HEK293 (cell line): ENCODE data around the gene PAX4.

ENCODE experiments used
- CTCF ChIP-seq: fragments of 450-650 bp; formaldehyde crosslinking; IDR thresholded peaks from 2 replicates; pipeline ENCODE4 v1.5.1; 2016; ENCODE audit warnings: missing biosample characterization, missing genetic modification characterization
- GFI1B ChIP-seq: fragments of 450-650 bp; formaldehyde crosslinking; IDR thresholded peaks from 2 replicates; pipeline ENCODE4 v1.5.1; 2016; ENCODE audit warnings: missing biosample characterization, missing genetic modification characterization
- KLF16 ChIP-seq: fragments of 450-650 bp; formaldehyde crosslinking; IDR thresholded peaks from 2 replicates; pipeline ENCODE4 v1.5.1; 2017; ENCODE audit warnings: missing biosample characterization, missing genetic modification characterization
- REST ChIP-seq: fragments of 450-650 bp; formaldehyde crosslinking; IDR thresholded peaks from 2 replicates; pipeline ENCODE4 v1.5.1; 2016; ENCODE audit warnings: missing biosample characterization, missing genetic modification characterization
- SALL2 ChIP-seq: fragments of 450-650 bp; formaldehyde crosslinking; IDR thresholded peaks from 2 replicates; pipeline ENCODE4 v1.5.0; 2017; ENCODE audit warnings: missing biosample characterization, mild to moderate bottlenecking, missing genetic modification characterization, borderline replicate concordance
- ZBTB44 ChIP-seq: fragments of 450-650 bp; IDR thresholded peaks from 2 replicates; pipeline ENCODE4 v1.5.1; 2018; ENCODE audit warnings: missing biosample characterization, mild to moderate bottlenecking, missing genetic modification characterization
- ZBTB6 ChIP-seq: fragments of 450-650 bp; formaldehyde crosslinking; IDR thresholded peaks from 2 replicates; pipeline ENCODE4 v1.5.1; 2017; ENCODE audit warnings: missing biosample characterization, missing genetic modification characterization
- ZNF10 ChIP-seq: fragments of 450-650 bp; formaldehyde crosslinking; IDR thresholded peaks from 2 replicates; pipeline ENCODE4 v1.5.1; 2017; ENCODE audit warnings: missing biosample characterization, missing genetic modification characterization
- ZNF121 ChIP-seq: fragments of 450-650 bp; formaldehyde crosslinking; IDR thresholded peaks from 2 replicates; pipeline ENCODE4 v1.5.1; 2016; ENCODE audit warnings: missing biosample characterization, missing genetic modification characterization
- ZNF148 ChIP-seq: fragments of 450-650 bp; formaldehyde crosslinking; IDR thresholded peaks from 2 replicates; pipeline ENCODE4 v1.5.0; 2017; ENCODE audit warnings: missing biosample characterization, missing genetic modification characterization, borderline replicate concordance
- ZNF2 ChIP-seq: fragments of 450-650 bp; formaldehyde crosslinking; IDR thresholded peaks from 2 replicates; pipeline ENCODE4 v1.5.1; 2016; ENCODE audit warnings: missing biosample characterization, missing genetic modification characterization
- ZNF23 ChIP-seq: fragments of 450-650 bp; formaldehyde crosslinking; IDR thresholded peaks from 2 replicates; pipeline ENCODE4 v1.5.1; 2016; ENCODE audit warnings: missing biosample characterization, missing genetic modification characterization, borderline replicate concordance
- ZNF280D ChIP-seq: fragments of 450-650 bp; formaldehyde crosslinking; IDR thresholded peaks from 2 replicates; pipeline ENCODE4 v1.5.1; 2016; ENCODE audit warnings: missing biosample characterization, missing genetic modification characterization
- ZNF416 ChIP-seq: fragments of 450-650 bp; formaldehyde crosslinking; IDR thresholded peaks from 2 replicates; pipeline ENCODE4 v1.5.1; 2016; ENCODE audit warnings: missing biosample characterization, missing genetic modification characterization
- ZNF423 ChIP-seq: fragments of 450-650 bp; formaldehyde crosslinking; IDR thresholded peaks from 2 replicates; pipeline ENCODE4 v1.5.1; 2016; ENCODE audit warnings: missing biosample characterization, missing genetic modification characterization
- ZNF426 ChIP-seq: fragments of 450-650 bp; formaldehyde crosslinking; IDR thresholded peaks from 2 replicates; pipeline ENCODE4 v1.5.1; 2017; ENCODE audit warnings: missing biosample characterization, missing genetic modification characterization, mild to moderate bottlenecking, inconsistent platforms, moderate library complexity
- ZNF473 ChIP-seq: fragments of 450-650 bp; formaldehyde crosslinking; IDR thresholded peaks from 2 replicates; pipeline ENCODE4 v1.5.1; 2017; ENCODE audit warnings: missing biosample characterization, missing genetic modification characterization
- ZNF510 ChIP-seq: fragments of 450-650 bp; formaldehyde crosslinking; IDR thresholded peaks from 2 replicates; pipeline ENCODE4 v1.5.1; 2018; ENCODE audit warnings: mild to moderate bottlenecking, missing genetic modification characterization, missing biosample characterization; ENCODE audit not compliant: insufficient replicate concordance
- ZNF561 ChIP-seq: fragments of 450-650 bp; IDR thresholded peaks from 2 replicates; pipeline ENCODE4 v1.5.1; 2018; ENCODE audit warnings: missing biosample characterization, missing genetic modification characterization, borderline replicate concordance
- ZNF571 ChIP-seq: fragments of 450-650 bp; formaldehyde crosslinking; IDR thresholded peaks from 2 replicates; pipeline ENCODE4 v1.5.0; 2017; ENCODE audit warnings: missing biosample characterization, missing genetic modification characterization
- ZNF600 ChIP-seq: fragments of 450-650 bp; formaldehyde crosslinking; IDR thresholded peaks from 2 replicates; pipeline ENCODE4 v1.5.1; 2016; ENCODE audit warnings: missing biosample characterization, missing genetic modification characterization
- ZNF626 ChIP-seq: fragments of 450-650 bp; sonication (Bioruptor Pico); formaldehyde crosslinking; IDR thresholded peaks from 2 replicates; pipeline ENCODE4 v1.5.1; 2018; ENCODE audit warnings: missing biosample characterization, missing genetic modification characterization, inconsistent platforms
- ZNF704 ChIP-seq: fragments of 450-650 bp; formaldehyde crosslinking; IDR thresholded peaks from 2 replicates; pipeline ENCODE4 v1.5.1; 2016; ENCODE audit warnings: missing biosample characterization, missing genetic modification characterization
- ZSCAN16 ChIP-seq: fragments of 450-650 bp; formaldehyde crosslinking; IDR thresholded peaks from 2 replicates; pipeline ENCODE4 v1.5.1; 2016; ENCODE audit warnings: missing biosample characterization, missing genetic modification characterization
- ZSCAN30 ChIP-seq: fragments of 450-650 bp; IDR thresholded peaks from 2 replicates; pipeline ENCODE4 v1.5.1; 2018; ENCODE audit warnings: missing biosample characterization, mild to moderate bottlenecking, missing genetic modification characterization, moderate library complexity
- ZXDB ChIP-seq: fragments of 450-650 bp; formaldehyde crosslinking; IDR thresholded peaks from 2 replicates; pipeline ENCODE4 v1.5.1; 2016; ENCODE audit warnings: missing biosample characterization, missing genetic modification characterization

Gene PAX4

GRCh38 chr7:127582361-127582760 lies 35.6 kb downstream of the PAX4 start (continued):
- TF ChIP-seq ZSCAN30 (tag by site-specific recombination) (peak; percentile 44; the same call in 1 of the 2 replicates), ZBTB44 (peak; percentile 60; the same call in 1 of the 2 replicates), ZNF510 (no peak), ZNF473 (no peak), ZBTB6 (tag by site-specific recombination) (peak; percentile 91), ZNF423 (0 out of 2 replicates have a peak, but pooled peaks have one; percentile 14), CTCF (0 out of 2 replicates have a peak, but pooled peaks have one; percentile 34), ZNF600 (tag by site-specific recombination) (peak; percentile 77), ZNF561 (tag by site-specific recombination) (no peak), ZNF10 (tag by site-specific recombination) (peak; percentile 34; the same call in 1 of the 2 replicates), ZNF704 (tag by site-specific recombination) (no peak), REST (tag by site-specific recombination) (no peak), ZNF2 (tag by site-specific recombination) (no peak), ZNF280D (no peak), ZNF626 (no peak), ZXDB (tag by site-specific recombination) (no peak), ZNF416 (tag by site-specific recombination) (no peak), ZNF121 (tag by site-specific recombination) (no peak), SALL2 (tag by site-specific recombination) (no peak), ZNF148 (no peak), GFI1B (tag by site-specific recombination) (no peak), ZNF426 (tag by site-specific recombination) (no peak), ZNF571 (tag by site-specific recombination) (no peak), ZSCAN16 (no peak), ZNF23 (tag by site-specific recombination) (no peak), KLF16 (tag by site-specific recombination) (no peak)
